Measurements from ENCODE around the gene SUGT1.
"Not testable (repeated sequence)": the region's sequence is repeated elsewhere in the genome, so short reads cannot be mapped to it uniquely, and the experiment has no call there.

The SUGT1 gene

DNA sequence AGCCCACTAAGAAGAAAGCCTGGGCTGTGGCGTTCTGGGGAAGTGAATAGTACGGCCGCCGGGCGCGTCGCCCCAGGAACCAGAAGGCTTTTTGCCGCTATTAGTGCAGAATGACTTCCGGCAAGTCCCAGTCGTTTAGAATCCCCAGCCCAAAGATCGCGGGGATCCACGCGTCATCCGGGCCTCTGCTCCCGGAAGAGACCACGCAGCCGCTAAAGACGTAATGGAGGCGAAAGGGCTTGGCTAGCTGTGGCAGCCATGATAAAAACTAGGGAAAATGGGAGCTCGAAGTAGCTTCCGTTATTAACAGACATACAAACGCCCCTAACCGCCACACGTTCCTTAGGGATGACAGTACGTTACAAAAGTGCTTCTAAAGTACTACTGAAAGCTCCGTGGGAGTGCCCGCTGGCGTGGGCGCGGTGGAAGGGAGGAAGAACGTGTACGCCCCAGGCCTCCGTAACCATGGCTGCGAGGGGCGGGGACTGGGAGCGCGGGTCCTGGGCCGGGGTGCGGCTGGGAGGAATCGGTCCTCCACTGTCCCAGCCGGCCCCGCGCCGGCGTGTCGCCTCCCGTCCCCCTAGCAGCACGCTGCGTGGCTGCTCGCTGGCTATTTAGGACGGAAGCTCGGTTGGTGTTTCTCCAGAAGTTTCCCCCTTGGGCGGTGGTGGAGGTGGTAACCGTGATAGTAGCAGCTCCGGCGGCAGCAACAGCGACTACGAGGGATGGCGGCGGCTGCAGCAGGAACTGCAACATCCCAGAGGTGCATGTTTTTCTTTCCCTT lies at the start of gene SUGT1:
TSS of gene SUGT1 (plus strand) at position 641 of the 784 bp plus-strand sequence. CDS start at position 726, 85 bp downstream.
- peak; percentile 87 for DNase-seq (ENCODE audit: low read depth)

DNA sequence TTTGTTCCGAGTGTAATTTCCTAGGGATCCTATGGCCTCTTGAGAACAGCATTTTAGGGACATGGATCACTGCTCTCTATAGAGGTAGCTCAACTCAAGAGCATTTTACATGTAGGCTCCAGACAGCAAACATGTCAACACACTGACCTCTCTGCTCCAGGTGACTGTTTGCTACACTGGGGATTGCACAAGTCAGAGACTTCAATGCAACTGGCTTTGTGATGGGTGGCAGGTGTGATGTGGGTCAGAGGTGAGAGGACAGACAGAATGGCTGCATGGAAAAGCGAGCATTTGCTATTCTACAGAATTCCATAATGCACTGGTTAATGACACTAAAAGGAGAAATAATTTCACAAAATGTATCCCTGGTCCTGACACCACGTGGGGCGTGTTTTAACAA lies 49.3 kb upstream of the SUGT1 start:
- DNase-seq (ENCODE audit: low read depth), result not testable (repeated sequence)

DNA sequence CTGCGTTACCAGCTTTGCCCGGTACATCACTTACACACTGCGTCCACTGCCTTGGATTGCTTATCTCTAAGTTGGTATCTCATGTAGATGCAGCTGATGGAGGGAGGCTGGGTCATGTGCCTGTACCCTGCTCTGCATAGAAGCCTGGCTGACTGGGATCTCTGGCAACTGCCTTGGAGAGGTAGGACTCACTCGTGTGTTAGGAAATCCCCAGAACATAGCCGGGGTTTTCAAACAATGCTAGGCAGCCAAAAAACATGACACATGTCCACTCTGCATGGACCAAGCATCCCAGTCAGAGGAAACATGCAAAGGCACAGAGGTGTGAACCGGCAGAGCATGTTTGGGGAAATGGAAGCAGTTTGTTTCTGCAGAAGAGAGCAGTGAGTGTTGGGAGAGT lies 46.5 kb upstream of the SUGT1 start:
- DNase-seq (ENCODE audit: low read depth), result not testable (repeated sequence)

DNA sequence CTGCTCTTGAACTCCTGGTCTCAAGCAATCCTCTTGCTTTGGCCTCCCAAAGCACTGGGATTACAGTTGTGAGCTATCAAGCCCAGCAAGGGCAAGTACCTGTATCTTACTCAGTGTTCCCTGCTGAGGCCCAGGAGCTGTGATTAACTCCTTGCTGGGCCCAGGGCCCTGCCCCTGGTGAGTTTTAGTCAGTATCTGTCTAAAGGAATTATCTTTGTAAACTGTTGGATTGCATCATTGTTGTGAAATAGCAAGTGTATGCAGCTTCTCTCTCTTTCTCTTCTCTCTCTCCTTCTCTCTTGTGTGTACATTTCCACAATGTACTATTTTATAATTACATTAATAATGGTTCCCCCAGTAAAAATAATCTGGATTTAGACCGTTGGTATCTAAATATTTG lies 45.8 kb upstream of the SUGT1 start:
- not testable (repeated sequence) for DNase-seq (ENCODE audit: low read depth)

DNA sequence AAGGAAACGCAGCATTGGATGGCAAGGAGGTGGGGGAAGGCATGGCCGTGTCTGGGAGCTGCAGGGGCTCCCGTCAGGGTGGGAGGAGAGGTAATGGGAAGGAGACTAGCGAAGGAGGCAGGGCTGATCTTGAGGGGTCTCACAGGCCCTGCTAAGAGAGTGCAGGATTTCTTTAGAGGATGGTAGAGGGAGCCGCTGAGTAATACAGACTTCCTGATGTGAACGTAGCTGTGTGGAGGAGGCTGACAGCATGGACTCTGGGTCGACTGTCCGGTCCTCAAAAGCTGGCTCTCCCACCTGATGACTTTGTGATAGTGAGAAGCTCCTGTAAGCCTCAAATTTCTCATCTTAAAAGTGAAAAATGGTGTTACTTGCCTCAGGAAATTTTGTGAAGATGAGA lies 44.5 kb upstream of the SUGT1 start:
- not testable (repeated sequence) for DNase-seq (ENCODE audit: low read depth)

DNA sequence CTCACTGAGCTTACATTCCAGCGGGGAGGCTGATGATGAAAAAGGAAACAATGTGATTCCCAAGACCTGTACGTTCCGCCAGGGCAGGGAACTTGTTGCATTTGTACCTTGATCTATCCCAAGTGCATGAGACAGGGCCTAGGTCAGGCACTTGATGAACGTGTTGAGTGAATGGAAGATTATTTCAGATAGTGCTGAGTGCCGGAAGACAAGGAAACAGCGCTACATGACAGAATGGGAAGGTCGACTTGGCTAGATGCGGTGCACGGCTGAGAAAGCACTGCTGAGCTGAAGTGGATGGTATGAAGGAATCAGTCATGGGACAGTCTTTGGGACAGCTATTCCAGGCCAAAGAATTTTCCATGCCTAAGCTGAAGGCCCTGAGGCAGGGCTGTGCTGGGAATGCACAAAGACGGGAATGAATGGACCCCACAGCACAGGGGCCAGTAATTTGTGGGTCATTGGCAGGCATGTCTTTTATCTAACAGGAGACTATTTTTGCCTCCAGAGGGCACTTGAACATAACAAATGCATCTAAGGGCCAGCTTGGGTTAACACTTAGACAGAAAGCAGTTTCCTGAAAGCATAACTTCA lies 43.5 kb upstream of the SUGT1 start:
- DNase-seq (ENCODE audit: low read depth), result not testable (repeated sequence)

DNA sequence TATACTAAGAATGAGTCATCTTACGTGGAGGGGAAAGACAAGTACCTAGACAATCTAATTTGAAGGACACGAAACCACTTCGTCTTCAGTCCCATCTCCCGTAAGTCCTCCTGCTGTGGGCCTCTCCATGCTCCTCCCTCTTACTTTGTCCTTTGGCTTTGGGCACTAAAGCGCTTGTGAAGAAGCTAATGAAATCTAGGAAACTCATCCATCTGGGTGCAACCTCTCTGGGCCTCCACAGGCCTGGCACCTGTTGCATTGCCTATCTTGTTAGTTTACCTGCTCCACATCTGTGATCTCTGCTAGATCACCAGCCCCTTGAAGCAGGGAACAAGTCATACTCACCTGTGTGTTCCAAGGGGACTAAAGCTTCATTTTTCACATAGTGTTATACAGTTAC lies 42.5 kb upstream of the SUGT1 start:
- not testable (repeated sequence) for DNase-seq (ENCODE audit: low read depth)

DNA sequence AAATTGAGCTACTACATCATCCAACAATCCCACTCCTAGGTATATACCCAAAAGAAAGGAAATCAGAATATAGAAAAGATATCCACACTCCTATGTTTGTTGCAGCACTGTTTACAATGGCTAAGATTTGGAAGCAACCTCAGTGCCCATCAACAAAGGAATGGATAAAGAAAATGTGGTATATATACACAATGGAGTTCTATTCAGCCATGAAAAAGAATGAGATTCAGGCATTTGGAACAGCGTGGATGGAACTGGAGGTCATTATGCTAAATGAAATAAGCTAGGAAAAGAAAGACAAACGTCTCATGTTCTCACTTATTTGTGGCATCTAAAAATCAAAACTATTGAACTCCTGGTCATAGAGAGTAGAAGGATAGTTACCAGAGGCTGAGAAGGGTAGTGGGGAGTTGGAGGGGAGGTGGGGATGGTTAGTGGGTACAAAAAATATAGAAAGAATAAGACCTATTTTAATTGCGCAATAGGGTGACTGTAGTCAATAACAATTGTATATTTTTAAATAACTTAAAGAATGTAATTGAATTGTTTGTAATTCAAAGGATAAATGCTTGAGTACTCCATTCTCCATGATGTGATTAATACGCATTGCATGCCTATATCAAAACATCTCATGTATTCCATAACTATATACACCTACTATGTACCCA lies 37.4 kb upstream of the SUGT1 start:
- no peak for DNase-seq (ENCODE audit: low read depth)

DNA sequence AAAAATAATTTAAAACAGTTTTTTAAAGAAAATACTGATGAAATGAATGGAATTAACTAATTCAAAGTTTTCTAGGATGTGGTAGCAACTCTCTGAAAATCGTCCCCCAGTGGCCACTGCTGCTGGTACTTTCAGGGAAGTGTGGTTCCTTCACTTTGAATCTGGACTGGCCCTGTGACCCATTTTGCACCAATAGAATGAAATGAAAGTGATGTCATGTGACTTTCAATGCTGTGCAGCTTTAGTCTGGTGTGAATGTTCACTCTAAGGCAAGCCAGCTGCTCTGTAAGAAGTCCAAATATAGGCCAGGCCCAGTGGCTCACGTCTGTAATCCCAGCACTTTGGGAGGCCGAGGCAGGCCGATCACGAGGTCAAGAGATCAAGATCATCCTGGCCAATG lies 36.8 kb upstream of the SUGT1 start:
- no peak for DNase-seq (ENCODE audit: low read depth)

DNA sequence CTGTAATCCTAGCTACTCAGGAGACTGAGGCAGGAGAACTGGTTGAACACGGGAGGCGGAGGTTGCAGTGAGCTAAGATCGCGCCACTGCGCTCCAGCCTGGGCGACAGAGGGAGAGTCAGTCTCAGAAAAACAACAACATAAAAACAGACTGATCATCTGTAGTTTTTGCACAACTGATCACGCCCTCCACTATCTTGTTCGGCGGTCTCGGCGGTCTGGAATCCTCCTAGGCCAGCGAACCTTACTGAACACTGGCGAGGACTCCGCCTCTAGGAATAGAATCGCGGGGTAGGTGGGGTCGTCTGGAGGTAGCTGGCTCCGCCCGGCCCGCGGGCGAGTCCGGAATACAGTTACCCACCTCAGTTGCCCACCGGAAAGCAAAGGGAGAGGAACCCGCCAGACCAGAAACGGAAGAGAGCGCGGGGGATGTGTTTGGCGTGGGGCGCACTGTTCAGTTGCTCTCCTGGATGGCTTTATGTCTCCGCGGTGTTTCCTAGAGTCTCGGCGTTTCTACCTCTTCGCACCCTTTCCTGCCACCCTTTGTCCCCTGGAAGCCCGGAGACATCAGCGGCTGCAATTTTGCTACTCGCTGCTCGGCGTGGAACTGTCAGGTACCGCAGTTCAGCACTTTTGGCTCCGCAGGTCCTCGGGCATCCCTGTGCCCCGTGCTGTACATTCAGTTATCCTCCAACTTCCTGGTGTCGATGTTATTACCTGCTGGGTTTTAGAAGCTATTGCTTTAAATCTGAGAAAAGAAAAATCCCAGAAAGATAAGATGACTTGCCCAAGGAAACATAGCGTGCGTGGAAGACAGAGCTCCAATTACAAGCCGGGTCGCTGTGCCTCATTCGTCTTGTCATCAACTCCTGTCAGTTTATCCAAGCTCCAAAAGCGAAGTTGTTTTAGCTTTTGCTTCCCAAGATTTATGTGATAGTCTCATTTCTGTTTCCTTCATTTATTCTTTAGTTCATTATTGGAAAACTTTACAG lies 35.3 kb upstream of the SUGT1 start:
- DNase-seq (ENCODE audit: low read depth), result peak; percentile 30

DNA sequence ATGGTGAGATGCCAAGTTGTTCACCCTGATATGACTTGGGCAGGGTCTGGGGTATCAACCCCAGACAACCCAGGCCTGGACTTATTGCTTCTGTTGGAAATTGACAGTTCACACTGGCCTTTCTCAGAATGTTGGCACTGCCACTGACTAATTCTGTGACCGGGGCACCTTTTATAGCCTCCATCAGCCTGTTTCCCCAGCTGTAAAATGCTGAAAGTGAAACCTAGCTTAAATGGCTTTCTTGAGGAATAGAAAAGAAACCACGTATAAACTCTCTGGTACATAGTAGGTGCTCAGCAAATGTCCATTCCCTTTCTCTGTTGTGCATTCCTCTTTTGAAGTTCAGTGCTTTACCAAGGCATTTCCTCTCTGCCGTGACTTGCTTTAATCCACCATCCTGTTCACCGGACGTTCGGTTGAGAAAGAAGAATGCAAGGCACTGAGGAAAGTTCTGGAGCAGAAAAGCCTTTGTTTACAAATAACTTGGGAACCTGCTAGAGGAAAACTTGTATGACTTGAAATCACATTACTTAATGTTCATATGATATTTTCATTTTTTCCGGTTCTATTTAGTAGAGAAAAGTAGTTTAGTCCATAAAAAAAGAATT lies 21.4 kb upstream of the SUGT1 start:
- not testable (repeated sequence) for DNase-seq (ENCODE audit: low read depth)

DNA sequence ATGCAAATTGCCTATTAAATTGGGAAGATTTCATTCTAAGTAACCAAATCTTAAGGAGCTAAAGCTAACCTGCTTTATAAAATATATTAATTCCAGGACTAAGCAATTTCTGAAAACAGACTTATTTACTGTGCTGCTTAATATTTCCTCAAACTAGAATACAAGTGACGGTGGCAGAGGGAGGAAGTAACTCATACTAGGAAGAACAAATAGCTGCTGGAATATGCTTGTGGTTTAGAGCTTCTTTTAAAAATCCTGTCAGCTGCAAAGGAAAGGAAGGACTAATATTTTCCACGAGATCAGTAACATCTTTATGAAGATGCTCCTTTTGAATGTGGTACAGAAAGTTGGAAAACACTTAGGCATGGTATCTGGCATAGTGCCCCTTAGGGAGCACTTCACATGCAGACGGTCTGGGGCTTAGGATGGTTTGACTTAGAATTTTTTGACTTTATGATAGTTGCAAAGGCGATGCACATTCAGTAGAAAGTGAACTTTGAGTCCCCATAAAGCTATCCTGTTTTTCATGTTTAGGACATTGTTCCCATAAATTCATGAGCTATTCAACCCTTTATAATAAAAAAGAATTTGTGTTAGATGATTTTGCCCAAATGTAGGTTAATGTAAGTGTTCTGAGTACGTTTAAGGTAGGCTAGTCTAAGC lies 13.8 kb upstream of the SUGT1 start:
- no peak for DNase-seq (ENCODE audit: low read depth)

DNA sequence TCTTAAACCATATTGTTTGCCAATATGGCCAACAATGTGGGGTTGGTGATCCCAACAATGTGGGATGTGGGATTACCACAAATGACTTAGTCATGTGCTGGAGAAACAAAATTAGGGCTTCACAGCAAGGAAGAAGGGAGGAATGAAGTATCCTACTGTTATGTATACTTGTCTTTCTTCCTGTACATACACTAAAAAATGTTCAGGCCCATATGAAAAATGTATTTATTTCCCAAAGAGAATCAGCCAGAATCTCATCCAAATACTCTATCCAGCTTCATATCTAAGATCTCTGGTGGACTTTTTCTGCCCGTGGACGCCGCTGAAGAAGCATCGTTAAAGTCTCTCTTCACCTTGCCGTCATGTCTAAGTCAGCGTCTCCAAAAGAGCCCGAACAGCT lies 10.5 kb upstream of the SUGT1 start, which contains the start of gene HNRNPA1L2:
TSS of gene HNRNPA1L2 (plus strand) at position 301 of the 400 bp plus-strand sequence. CDS start at position 363, 62 bp downstream.
- no peak for DNase-seq (ENCODE audit: low read depth)

DNA sequence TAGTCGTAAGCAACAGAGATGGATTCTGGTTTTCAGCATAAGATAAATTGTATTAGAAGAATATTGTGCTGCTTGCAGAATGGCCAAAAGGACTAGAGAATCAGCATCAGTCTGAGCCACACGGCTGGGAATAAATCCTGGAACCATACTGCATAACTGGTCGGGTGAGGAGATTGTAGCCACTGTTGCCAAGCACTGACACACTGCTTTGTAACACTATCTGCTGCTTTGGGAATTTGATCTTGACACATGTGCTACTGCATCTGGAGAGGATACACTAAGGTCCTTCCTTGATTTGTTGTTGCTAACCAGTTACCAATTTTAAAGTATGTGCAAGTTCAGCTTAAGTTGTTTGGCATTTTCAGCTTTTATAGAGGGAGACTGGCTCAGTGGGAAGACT lies 8.5 kb upstream of the SUGT1 start:
- no peak for DNase-seq (ENCODE audit: low read depth)

DNA sequence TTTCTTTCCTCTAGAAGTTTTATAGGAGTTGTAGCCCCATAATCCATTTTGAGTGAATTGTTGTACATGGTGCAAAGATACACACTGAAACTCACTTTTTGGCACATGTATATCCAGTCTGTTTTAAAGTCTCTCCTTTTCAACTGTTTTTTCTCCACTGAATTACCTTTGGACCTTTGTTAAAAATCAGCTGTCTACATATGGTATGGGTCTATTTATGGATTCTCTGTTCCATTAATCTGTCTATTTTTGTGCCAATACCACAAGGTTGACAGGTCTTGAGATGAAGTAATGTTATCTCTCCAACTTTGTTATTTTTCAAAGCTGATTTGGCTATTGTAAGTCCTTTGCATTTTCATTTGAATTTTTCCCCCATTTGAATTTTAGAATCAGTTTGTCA lies 5.7 kb upstream of the SUGT1 start:
- no peak for DNase-seq (ENCODE audit: low read depth)

DNA sequence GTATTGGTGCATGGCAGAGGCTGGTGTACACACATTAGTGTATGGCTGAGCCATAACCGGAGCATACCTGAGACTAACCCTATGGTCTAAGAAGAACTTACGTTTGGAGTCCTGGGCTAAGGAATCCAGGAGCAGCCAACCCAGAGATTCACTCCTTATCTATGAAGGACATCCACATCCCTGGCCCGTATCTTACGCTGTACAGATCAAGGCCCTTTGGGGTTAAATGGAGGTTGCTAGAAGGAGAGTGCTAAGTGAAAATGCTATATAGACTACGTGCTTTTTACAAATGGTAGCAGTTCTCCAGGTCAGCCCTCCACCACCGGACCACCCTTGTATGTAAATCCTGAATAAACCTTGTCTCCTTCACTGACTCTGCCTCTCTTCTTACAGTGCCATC lies 1.9 kb upstream of the SUGT1 start:
- no peak for DNase-seq (ENCODE audit: low read depth)

DNA sequence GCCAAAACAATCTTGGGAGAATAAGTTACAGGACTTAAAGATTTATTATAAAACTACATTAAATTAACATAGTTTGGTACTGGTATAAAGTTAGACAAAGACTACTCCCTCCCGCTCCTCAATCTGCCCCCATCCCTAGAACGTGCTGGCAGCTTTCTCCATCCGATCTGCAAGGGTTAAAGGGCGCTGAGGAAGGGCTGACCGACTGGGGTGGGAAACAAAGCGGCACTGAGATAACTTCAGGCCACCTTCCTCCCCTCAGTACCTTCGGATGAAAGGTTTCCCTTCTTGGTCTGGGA lies 790 bp upstream of the SUGT1 start:
- DNase-seq (ENCODE audit: low read depth), result no peak

DNA sequence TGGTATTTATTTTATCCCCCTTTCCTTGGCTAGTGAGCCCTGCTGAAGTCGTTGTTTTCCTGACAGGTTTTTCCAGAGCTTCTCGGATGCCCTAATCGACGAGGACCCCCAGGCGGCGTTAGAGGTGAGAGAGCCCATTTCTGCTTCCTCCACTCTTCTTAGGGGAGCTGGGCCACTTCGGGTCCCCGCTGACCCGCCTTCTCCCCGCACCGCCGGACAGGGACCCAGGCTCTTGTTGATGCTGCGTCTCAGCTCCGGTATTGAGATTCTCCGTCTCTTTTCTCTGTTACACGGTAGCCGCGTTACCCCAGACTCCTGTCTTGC lies 306 bp downstream of the SUGT1 start:
- DNase-seq (ENCODE audit: low read depth), result no peak

DNA sequence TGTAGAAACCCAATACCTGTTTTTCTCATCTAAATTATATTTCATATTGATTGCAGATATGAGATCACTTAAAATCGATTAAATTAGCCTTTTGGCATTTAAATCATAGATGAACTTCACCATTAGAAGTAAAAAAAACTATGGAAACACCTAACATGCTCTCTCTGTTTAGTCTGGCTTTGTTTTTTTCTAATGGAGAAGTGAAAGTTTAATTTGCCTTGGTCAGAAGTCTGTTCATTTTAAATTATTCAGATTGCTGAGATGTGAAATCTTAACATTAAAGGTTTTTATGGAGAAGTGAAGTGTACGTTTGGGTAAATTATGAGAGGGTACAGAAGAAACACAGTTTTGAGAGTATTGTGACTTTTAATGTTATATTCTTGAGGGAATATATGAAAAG lies 6.7 kb downstream of the SUGT1 start:
- DNase-seq (ENCODE audit: low read depth), result no peak

DNA sequence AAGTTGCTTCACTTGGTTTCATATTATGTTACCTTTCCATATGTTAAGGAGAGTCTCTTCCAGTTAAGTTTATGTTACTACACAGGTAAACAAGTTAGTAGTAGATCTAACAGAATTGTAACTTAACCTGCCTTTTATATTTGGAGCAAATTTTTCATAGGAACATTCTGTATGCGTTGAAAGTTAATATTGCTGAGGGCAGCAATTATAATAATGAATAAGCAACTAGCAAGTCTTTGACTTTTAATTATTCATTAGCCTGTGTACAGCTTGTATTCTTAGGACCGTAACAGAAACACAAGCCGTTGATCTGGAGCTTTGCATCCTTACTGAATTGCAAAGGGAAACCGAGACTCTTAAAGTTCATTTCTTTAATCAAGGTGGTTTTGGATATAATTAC lies 11.6 kb downstream of the SUGT1 start:
- DNase-seq (ENCODE audit: low read depth), result no peak

DNA sequence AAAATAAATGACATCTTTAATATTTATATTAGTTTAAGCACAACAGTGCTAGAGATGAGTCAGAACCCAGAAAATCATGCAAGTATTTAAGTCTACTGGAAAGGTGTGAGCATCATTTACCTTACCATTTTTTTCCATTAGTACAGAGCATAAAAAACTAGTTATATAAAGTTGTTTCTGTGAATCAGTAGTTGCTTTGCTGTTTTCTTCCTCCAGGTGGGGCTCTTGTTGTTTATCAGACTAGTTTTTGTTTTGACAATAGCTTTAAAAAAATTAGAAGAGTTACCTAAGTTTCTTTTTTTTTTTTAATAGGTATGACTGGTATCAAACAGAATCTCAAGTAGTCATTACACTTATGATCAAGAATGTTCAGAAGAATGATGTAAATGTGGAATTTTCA lies 12.7 kb downstream of the SUGT1 start:
- DNase-seq (ENCODE audit: low read depth), result no peak
